K562 (cell line): ENCODE measurements around the gene USP19. TPM values are rescaled to one million over a fixed set of nuclear protein-coding genes. Genes with fewer than 3 reads are reported as not detected.

ENCODE experiments used
- ATAC-seq: fragments of 200-7000 bp; cut with Tn5 transposase; 3 replicates; pipeline ENCODE4 v1.9.1; 2020; ENCODE audit warnings: moderate library complexity
- BruUV-seq: library from RNA; stranded (reverse); fragments of 400-500 nt; replicated peaks from 2 replicates; lab custom pipeline; 2021; lab: Mats Ljungman, UMichigan
- CTCF ChIA-PET: fragments of 300-600 bp; formaldehyde crosslinking; extraction: SDS; loops from one replicate; lab custom pipeline; 2021; ENCODE audit warnings: low intra/inter-chr PET ratio; lab: Yijun Ruan, JAX
- POLR2A ChIA-PET: fragments of 300-600, 350-650 bp; sonication (Branson Sonifier 250); formaldehyde crosslinking; extraction: SDS; loops from one replicate; lab custom pipeline; 2021; ENCODE audit warnings: antibody characterized with exemption, inconsistent platforms; lab: Yijun Ruan, JAX
- DNase-seq, 4 experiments: peaks; one replicate each; pipeline versions ENCODE4 v3.0.0 to v3.0.0-alpha.2; 2011 to 2018; ENCODE audit warnings: low spot score in 3 of 4, mixed read lengths in 3 of 4; ENCODE audit errors: extremely low read depth in 1 of 4
- FAIRE-seq: peaks from 2 replicates; lab custom pipeline; 2011; peaks lifted over from hg19 to GRCh38; lab: Jason Lieb, UNC
- H2AFZ ChIP-seq: 2 replicates; pipeline ENCODE4 v1.6.0; 2011; ENCODE audit warnings: low read depth, low read length, control low read depth, inconsistent platforms
- H3K27ac ChIP-seq: fragments of 200-600 bp; 3 replicates; pipeline ENCODE4 v1.8.0; 2011; ENCODE audit warnings: low read depth, mild to moderate bottlenecking, control low read depth, inconsistent platforms, low read length, moderate library complexity, mixed read lengths; ENCODE audit errors: extremely low read depth
- H3K27me3 ChIP-seq, 2 experiments: fragments of 300-600 bp in 1 of 2; 2 replicates in 1 of 2; 3 replicates in 1 of 2; pipeline versions ENCODE4 v1.6.0 to v1.8.0; 2011; ENCODE audit warnings: inconsistent platforms in 2 of 2, low read length in 2 of 2, mild to moderate bottlenecking in 1 of 2, mixed read lengths in 1 of 2, moderate library complexity in 1 of 2; ENCODE audit not compliant: control insufficient read depth in 2 of 2, insufficient read depth in 2 of 2
- H3K36me3 ChIP-seq: fragments of 300-600 bp; 3 replicates; pipeline ENCODE4 v1.8.0; 2011; ENCODE audit warnings: mild to moderate bottlenecking, low read length, inconsistent platforms; ENCODE audit not compliant: control insufficient read depth, insufficient read depth
- H3K4me1 ChIP-seq, 2 experiments: fragments of 200-600 bp in 1 of 2; replicated peaks in 1 of 2; 2 replicates in 1 of 2; 3 replicates in 1 of 2; pipeline versions ENCODE4 v1.5.1 to v1.8.0; 2011; ENCODE audit warnings: inconsistent platforms in 2 of 2, low read length in 2 of 2, mild to moderate bottlenecking in 1 of 2, mixed read lengths in 1 of 2, moderate library complexity in 1 of 2; ENCODE audit not compliant: control insufficient read depth in 2 of 2, insufficient read depth in 2 of 2
- H3K4me2 ChIP-seq: 2 replicates; pipeline ENCODE4 v1.6.1; 2011; ENCODE audit warnings: low read length, control low read depth, inconsistent platforms, mixed read lengths; ENCODE audit not compliant: insufficient read depth
- H3K4me3 ChIP-seq: fragments of 200-600 bp; sonication (generic), shearing (Covaris generic); 2 replicates; pipeline ENCODE4 v1.5.1; 2016; ENCODE audit warnings: control low read depth, inconsistent platforms
- H3K79me2 ChIP-seq: fragments of 200-600 bp; 3 replicates; pipeline ENCODE4 v1.8.0; 2011; ENCODE audit warnings: low read length, inconsistent platforms; ENCODE audit not compliant: control insufficient read depth, insufficient read depth
- H3K9ac ChIP-seq, 2 experiments: 2 replicates each; pipeline versions ENCODE4 v1.6.0 to v1.6.1; 2011; ENCODE audit warnings: low read depth in 2 of 2, low read length in 2 of 2, control low read depth in 1 of 2, inconsistent platforms in 1 of 2, mild to moderate bottlenecking in 1 of 2, mixed read lengths in 1 of 2; ENCODE audit not compliant: insufficient read depth in 1 of 2
- H3K9me1 ChIP-seq: one replicate; pipeline ENCODE4 v1.6.0; 2011; ENCODE audit warnings: inconsistent platforms, mild to moderate bottlenecking, low read length, moderate library complexity; ENCODE audit not compliant: control insufficient read depth, insufficient read depth
- H3K9me3 ChIP-seq: replicated peaks from 2 replicates; pipeline ENCODE4 v1.5.1; 2011; ENCODE audit warnings: low read depth, low read length, inconsistent platforms; ENCODE audit not compliant: control insufficient read depth, insufficient read depth
- H4K20me1 ChIP-seq: replicated peaks from 2 replicates; pipeline ENCODE4 v1.6.1; 2011; ENCODE audit warnings: low read length, inconsistent platforms, mixed read lengths; ENCODE audit not compliant: control insufficient read depth, insufficient read depth
- HES1 ChIP-seq: fragments of 450-650 bp; IDR thresholded peaks from 2 replicates; pipeline ENCODE4 v1.6.1; 2016; ENCODE audit warnings: low read depth, mild to moderate bottlenecking, moderate library complexity
- MAFG ChIP-seq: fragments of 450-650 bp; conservative IDR thresholded peaks from 2 replicates; pipeline ENCODE4 v1.6.1; 2016; ENCODE audit warnings: missing genetic modification characterization, missing compliant biosample characterization
- NFE2L1 ChIP-seq: fragments of 450-650 bp; IDR thresholded peaks from 2 replicates; pipeline ENCODE4 v1.6.1; 2016; ENCODE audit warnings: missing genetic modification characterization, low read depth, mild to moderate bottlenecking, missing compliant biosample characterization, moderate library complexity, borderline replicate concordance
- TAL1 ChIP-seq: fragments of 450-650 bp; IDR thresholded peaks from 2 replicates; pipeline ENCODE4 v1.6.1; 2016; ENCODE audit warnings: mild to moderate bottlenecking
- ZKSCAN1 ChIP-seq: fragments of 150-350 bp; IDR thresholded peaks from 2 replicates; pipeline ENCODE4 v1.6.1; 2016; ENCODE audit warnings: low read depth, low read length
- WGBS: fragments of 100-300 bp; shearing (Covaris generic); methylation state at CpG from one replicate; pipeline ENCODE4 v1.1.6; 2016; ENCODE audit warnings: low coverage, mixed read lengths; ENCODE audit not compliant: insufficient coverage; ENCODE audit errors: missing lambda C conversion rate; 5-methylcytosine and 5-hydroxymethylcytosine counted together
- in situ Hi-C: fragments of 300-500 bp; cut with MboI; formaldehyde crosslinking; loops from 4 replicates; pipeline ENCODE4 v1.15.0; 2018; ENCODE audit warnings: inconsistent platforms, mixed read lengths
- intact Hi-C: fragments of 100-400 bp; cut with micrococcal nuclease; formaldehyde crosslinking; loops from 2 replicates; pipeline ENCODE4 v1.14.2; 2022
- polyA plus RNA-seq, 8 experiments: library from polyadenylated mRNA; depleted of rRNA in 4 of 8; stranded (reverse) in 5 of 8; unstranded in 3 of 8; fragments of >200 nt; fragmentation: Nextera tagmentation in 2 of 8; fragmentation: Illumina TruSeq in 1 of 8; extraction: Ambion mirVana in 2 of 8; extraction: Trizol in 1 of 8; gene quantifications; 2 replicates each; pipeline versions ENCODE4 v1.2.1 to v1.2.3, GENCODE V29; 2011 to 2014; ENCODE audit warnings: inconsistent platforms in 1 of 8, missing spikeins in 1 of 8
- total RNA-seq, 7 experiments: library from RNA; depleted of rRNA in 6 of 7; stranded (reverse); fragments of >200 nt in 6 of 7; fragmentation: Illumina TruSeq in 2 of 7; extraction: Trizol in 2 of 7; gene quantifications; 2 replicates each; pipeline versions ENCODE4 v1.2.1 to v1.2.3, GENCODE V29; 2011 to 2021; ENCODE audit warnings: low replicate concordance in 1 of 7
- TF ChIP-seq, protein P1 (sequence below): fragments of 450-650 bp; conservative IDR thresholded peaks from 2 replicates; pipeline ENCODE4 v1.6.1; 2016; ENCODE audit warnings: missing genetic modification characterization, low read depth, mild to moderate bottlenecking, missing compliant biosample characterization, moderate library complexity

The USP19 gene
- total and polyA plus RNA-seq, 9 of the 15 experiments (the other 6 are each of a cell fraction or from before 2014, with no cell fraction given), result 0.24 to 65.9 (median 36.9) TPM

GRCh38 chr3:49151610-49152009 lies 31.0 kb upstream of the USP19 start:
- Histone ChIP-seq H3K4me3 (no peak overlapping the region), H4K20me1 (no peaks in the 10 kb centered on the region), H3K36me3 (no peaks in the 10 kb centered on the region), H3K9ac (no peak overlapping the region), H3K27me3 (no peaks in the 10 kb centered on the region), H3K79me2 (no peaks in the 10 kb centered on the region), H3K4me2 (no peak overlapping the region), H2AFZ (no peak overlapping the region), H3K4me1 (no peaks in the 10 kb centered on the region; a peak in 1 of 5 replicates), H3K9me1 (no peaks in the 10 kb centered on the region)
- no peak for FAIRE-seq
- DNase-seq, result no peak
- no TSS peak for BruUV-seq
- in situ Hi-C loops (loop anchor here (25.0 kb wide), 1 partner anchor 286 kb away; the partner anchor contains the start of gene NICN1), intact Hi-C loops (no loop called here)
- no peak for ATAC-seq
- WGBS, result 57% methylated on average over 1 of the region's 2 CpGs
- CTCF ChIA-PET, result no interaction called here
- POLR2A ChIA-PET, result no interaction called here
- TF ChIP-seq TAL1 (no peak), MAFG (no peak), ZKSCAN1 (no peak), HES1 (no peak), NFE2L1 (tag) (no peak)
- TF ChIP-seq, protein P1, sequence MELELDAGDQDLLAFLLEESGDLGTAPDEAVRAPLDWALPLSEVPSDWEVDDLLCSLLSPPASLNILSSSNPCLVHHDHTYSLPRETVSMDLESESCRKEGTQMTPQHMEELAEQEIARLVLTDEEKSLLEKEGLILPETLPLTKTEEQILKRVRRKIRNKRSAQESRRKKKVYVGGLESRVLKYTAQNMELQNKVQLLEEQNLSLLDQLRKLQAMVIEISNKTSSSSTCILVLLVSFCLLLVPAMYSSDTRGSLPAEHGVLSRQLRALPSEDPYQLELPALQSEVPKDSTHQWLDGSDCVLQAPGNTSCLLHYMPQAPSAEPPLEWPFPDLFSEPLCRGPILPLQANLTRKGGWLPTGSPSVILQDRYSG, result no peak
- TF ChIP-seq, all 486 proteins: peak for 0
- Histone ChIP-seq H3K9me3 (no peaks in the 10 kb centered on the region), H3K27ac (no peak overlapping the region)
